ENCODE results near the gene AHCTF1. TPM values are rescaled to one million over a fixed set of nuclear protein-coding genes. Genes with fewer than 3 reads are reported as not detected.
"Not testable (repeated sequence)": the region's sequence is repeated elsewhere in the genome, so short reads cannot be mapped to it uniquely, and the experiment has no call there.

AHCTF1 gene
- polyA plus RNA-seq, 4 donors: 6.2 to 20.0 (median 8.5) TPM

DNA sequence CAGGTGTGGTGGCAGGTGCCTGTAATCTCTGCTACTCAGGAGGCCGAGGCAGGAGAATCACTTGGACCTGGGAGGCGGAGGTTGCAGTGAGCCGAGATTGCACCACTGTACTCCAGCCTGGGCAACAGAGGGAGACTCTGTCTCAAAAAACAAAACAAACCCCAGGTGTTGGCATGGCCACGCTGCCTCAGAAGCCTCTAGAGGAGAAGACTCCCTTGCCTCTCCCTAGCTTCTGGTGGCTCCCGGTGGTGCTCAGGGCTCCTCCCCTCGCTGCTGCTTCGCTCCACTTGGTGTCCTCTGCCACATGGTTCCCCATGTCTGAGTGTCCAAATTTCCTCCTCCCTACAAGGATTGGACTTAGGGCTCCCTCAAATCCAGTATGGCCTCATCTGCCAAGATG is 109.6 kb downstream of the AHCTF1 start:
- not testable (repeated sequence) for DNase-seq; H3K27ac ChIP-seq (ENCODE audit: low read depth in 1 of 3, low read length in 2 of 3); H3K4me1 ChIP-seq (ENCODE audit: control insufficient read depth in 3 of 3, insufficient read depth in 2 of 3, low read depth in 1 of 3, low read length in 2 of 3); FAIRE-seq; H3K27me3 ChIP-seq (ENCODE audit: control insufficient read depth in 3 of 3, insufficient read depth in 3 of 3, low read length in 3 of 3); H3K36me3 ChIP-seq (ENCODE audit: control insufficient read depth in 3 of 3, insufficient read depth in 2 of 3, low read depth in 1 of 3, low read length in 3 of 3); H3K4me3 ChIP-seq (ENCODE audit: low read depth in 1 of 3, low read length in 3 of 3); H3K9me3 ChIP-seq (ENCODE audit: control insufficient read depth in 2 of 2, insufficient read depth in 1 of 2, low read depth in 1 of 2, low read length in 1 of 2)
- 82 to 93% (median 90%) methylated on average over 5 to 7 of the region's 7 CpGs for WGBS, 3 donors

DNA sequence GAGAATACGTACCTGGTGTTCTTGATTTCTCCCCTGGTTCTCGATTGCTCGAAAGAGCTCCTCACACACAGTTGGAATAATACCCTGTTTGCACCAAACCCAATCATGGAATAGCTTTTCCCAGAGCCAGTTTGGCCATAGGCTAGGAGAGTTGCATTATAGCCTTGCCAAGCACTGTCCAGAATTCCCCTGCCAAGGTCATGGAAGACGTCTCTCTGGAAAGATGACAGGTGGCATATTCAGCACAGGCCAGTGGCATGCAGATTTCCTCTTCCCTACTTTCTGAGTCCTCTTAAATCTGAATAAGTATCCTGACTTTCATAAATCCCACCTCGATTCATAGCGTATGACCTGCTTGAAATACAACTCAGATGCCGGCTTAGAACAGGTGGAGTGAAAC is 111.1 kb downstream of the AHCTF1 start:
- H3K4me1 ChIP-seq (ENCODE audit: control insufficient read depth in 3 of 3, insufficient read depth in 2 of 3, low read depth in 1 of 3, low read length in 2 of 3): no peaks in the 10 kb centered on the region
- no peaks in the 10 kb centered on the region for H3K9me3 ChIP-seq (ENCODE audit: control insufficient read depth in 2 of 2, insufficient read depth in 1 of 2, low read depth in 1 of 2, low read length in 1 of 2)
- no peaks in the 10 kb centered on the region for H3K27me3 ChIP-seq (ENCODE audit: control insufficient read depth in 3 of 3, insufficient read depth in 3 of 3, low read length in 3 of 3)
- H3K27ac ChIP-seq (ENCODE audit: low read depth in 1 of 3, low read length in 2 of 3): no peak overlapping the region
- no peaks in the 10 kb centered on the region for H3K36me3 ChIP-seq (ENCODE audit: control insufficient read depth in 3 of 3, insufficient read depth in 2 of 3, low read depth in 1 of 3, low read length in 3 of 3)
- FAIRE-seq (no peak), DNase-seq (no peak)
- no peak overlapping the region for H3K4me3 ChIP-seq (ENCODE audit: low read depth in 1 of 3, low read length in 3 of 3)
- 73 to 87% (median 75%) methylated on average over 7 of the region's 7 CpGs for WGBS, 3 donors

DNA sequence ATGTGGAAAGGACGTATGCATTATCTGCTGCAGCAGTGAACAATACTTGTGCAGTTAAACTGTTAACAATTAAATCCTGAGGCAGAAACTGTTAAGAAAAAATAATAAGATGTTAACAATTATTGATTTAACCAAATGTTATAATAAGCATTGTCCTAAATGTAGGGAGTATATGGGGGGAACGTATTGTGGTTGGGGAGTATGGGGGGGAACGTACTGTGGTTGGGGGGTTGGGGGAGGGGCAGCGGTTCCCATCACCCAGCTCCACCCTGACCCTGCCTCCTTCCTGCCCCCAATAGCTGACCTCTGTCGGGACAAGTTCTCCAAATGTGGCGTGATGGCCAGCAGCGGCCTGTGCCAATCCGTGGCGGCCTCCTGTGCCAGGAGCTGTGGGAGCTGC is 114.0 kb downstream of the AHCTF1 start:
- H3K36me3 ChIP-seq (ENCODE audit: control insufficient read depth in 3 of 3, insufficient read depth in 2 of 3, low read depth in 1 of 3, low read length in 3 of 3); H3K9me3 ChIP-seq (ENCODE audit: control insufficient read depth in 2 of 2, insufficient read depth in 1 of 2, low read depth in 1 of 2, low read length in 1 of 2); H3K4me3 ChIP-seq (ENCODE audit: low read depth in 1 of 3, low read length in 3 of 3); H3K27me3 ChIP-seq (ENCODE audit: control insufficient read depth in 3 of 3, insufficient read depth in 3 of 3, low read length in 3 of 3); DNase-seq; FAIRE-seq; H3K4me1 ChIP-seq (ENCODE audit: control insufficient read depth in 3 of 3, insufficient read depth in 2 of 3, low read depth in 1 of 3, low read length in 2 of 3); H3K27ac ChIP-seq (ENCODE audit: low read depth in 1 of 3, low read length in 2 of 3): not testable (repeated sequence)
- whole genome bisulfite sequencing, 3 donors: 73 to 80% (median 78%) methylated on average over 3 of the region's 9 CpGs

- H3K4me1 ChIP-seq (ENCODE audit: control insufficient read depth in 3 of 3, insufficient read depth in 2 of 3, low read depth in 1 of 3, low read length in 2 of 3): no peaks in the 10 kb centered on the region
- no peaks in the 10 kb centered on the region for H3K9me3 ChIP-seq (ENCODE audit: control insufficient read depth in 2 of 2, insufficient read depth in 1 of 2, low read depth in 1 of 2, low read length in 1 of 2)
- FAIRE-seq (no peak), DNase-seq (no peak)
- no peak overlapping the region for H3K27ac ChIP-seq (ENCODE audit: low read depth in 1 of 3, low read length in 2 of 3)
- peaks cover 0 to 2% (median 0%) of the 10 kb centered on the region in 3 donors for H3K27me3 ChIP-seq (ENCODE audit: control insufficient read depth in 3 of 3, insufficient read depth in 3 of 3, low read length in 3 of 3)
- H3K4me3 ChIP-seq (ENCODE audit: low read depth in 1 of 3, low read length in 3 of 3): no peak overlapping the region
- WGBS, 3 donors: 73 to 86% (median 76%) methylated on average over 11 of the region's 11 CpGs
- no peaks in the 10 kb centered on the region for H3K36me3 ChIP-seq (ENCODE audit: control insufficient read depth in 3 of 3, insufficient read depth in 2 of 3, low read depth in 1 of 3, low read length in 3 of 3)
Measured at GRCh38 chr1:246815693-246816270, 116.0 kb downstream of the AHCTF1 start.

GRCh38 chr1:246814890-246815289 is 116.9 kb downstream of the AHCTF1 start:
- WGBS, 3 donors: 88 to 93% (median 90%) methylated on average over 13 of the region's 13 CpGs
- FAIRE-seq: no peak
- no peaks in the 10 kb centered on the region for H3K4me1 ChIP-seq (ENCODE audit: control insufficient read depth in 3 of 3, insufficient read depth in 2 of 3, low read depth in 1 of 3, low read length in 2 of 3)
- DNase-seq: no peak
- H3K27ac ChIP-seq (ENCODE audit: low read depth in 1 of 3, low read length in 2 of 3): no peak overlapping the region
- H3K36me3 ChIP-seq (ENCODE audit: control insufficient read depth in 3 of 3, insufficient read depth in 2 of 3, low read depth in 1 of 3, low read length in 3 of 3): no peaks in the 10 kb centered on the region
- peaks cover 0 to 2% (median 0%) of the 10 kb centered on the region in 3 donors for H3K27me3 ChIP-seq (ENCODE audit: control insufficient read depth in 3 of 3, insufficient read depth in 3 of 3, low read length in 3 of 3)
- no peaks in the 10 kb centered on the region for H3K9me3 ChIP-seq (ENCODE audit: control insufficient read depth in 2 of 2, insufficient read depth in 1 of 2, low read depth in 1 of 2, low read length in 1 of 2)
- no peak overlapping the region for H3K4me3 ChIP-seq (ENCODE audit: low read depth in 1 of 3, low read length in 3 of 3)

DNA sequence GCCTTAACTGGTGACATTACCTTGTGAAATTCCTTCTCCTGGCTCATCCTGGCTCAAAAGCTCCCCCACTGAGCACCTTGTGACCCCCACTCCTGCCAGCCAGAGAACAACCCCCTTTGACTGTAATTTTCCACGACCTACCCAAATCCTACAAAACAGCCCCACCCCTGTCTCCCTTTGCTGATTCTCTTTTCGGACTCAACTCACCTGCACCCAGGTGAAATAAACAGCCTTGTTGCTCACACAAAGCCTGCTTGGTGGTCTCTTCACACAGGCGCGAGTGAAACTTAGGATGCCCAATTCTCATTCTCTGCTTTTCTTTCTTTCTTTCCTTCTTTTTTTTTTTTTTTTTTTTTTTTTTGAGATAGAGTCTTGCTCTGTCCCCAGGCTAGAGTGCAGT is 118.4 kb downstream of the AHCTF1 start:
- not testable (repeated sequence) for H3K27me3 ChIP-seq (ENCODE audit: control insufficient read depth in 3 of 3, insufficient read depth in 3 of 3, low read length in 3 of 3); H3K4me3 ChIP-seq (ENCODE audit: low read depth in 1 of 3, low read length in 3 of 3); DNase-seq; H3K9me3 ChIP-seq (ENCODE audit: control insufficient read depth in 2 of 2, insufficient read depth in 1 of 2, low read depth in 1 of 2, low read length in 1 of 2); H3K27ac ChIP-seq (ENCODE audit: low read depth in 1 of 3, low read length in 2 of 3); H3K4me1 ChIP-seq (ENCODE audit: control insufficient read depth in 3 of 3, insufficient read depth in 2 of 3, low read depth in 1 of 3, low read length in 2 of 3); FAIRE-seq; H3K36me3 ChIP-seq (ENCODE audit: control insufficient read depth in 3 of 3, insufficient read depth in 2 of 3, low read depth in 1 of 3, low read length in 3 of 3)
- 87 to 96% (median 95%) methylated on average over 4 of the region's 4 CpGs for WGBS, 3 donors

DNA sequence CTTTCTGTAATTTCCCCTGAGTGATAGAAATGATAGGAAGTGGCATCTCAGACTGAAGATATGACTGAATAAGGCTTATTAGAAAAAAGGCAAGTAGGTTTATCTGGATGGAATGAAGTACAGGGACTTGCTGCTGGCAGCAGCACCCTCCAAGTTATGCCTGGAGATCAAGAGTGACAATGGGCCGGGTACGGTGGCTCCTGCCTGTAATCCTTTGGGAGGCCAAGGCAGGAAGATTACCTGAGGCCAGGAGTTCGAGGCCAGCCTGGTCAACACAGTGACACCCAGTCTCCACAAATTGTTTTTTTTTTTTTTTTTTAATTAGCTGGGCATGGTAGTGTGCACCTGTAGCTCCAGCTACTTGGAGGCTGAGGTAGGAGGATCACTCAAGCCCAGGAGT is 119.8 kb downstream of the AHCTF1 start:
- Histone ChIP-seq H3K27ac (ENCODE audit: low read depth in 1 of 3, low read length in 2 of 3) (no peak overlapping the region), H3K4me1 (ENCODE audit: control insufficient read depth in 3 of 3, insufficient read depth in 2 of 3, low read depth in 1 of 3, low read length in 2 of 3) (no peaks in the 10 kb centered on the region), H3K4me3 (ENCODE audit: low read depth in 1 of 3, low read length in 3 of 3) (no peak overlapping the region), H3K9me3 (ENCODE audit: control insufficient read depth in 2 of 2, insufficient read depth in 1 of 2, low read depth in 1 of 2, low read length in 1 of 2) (peaks cover 0 to 8% of the 10 kb centered on the region in 2 donors), H3K36me3 (ENCODE audit: control insufficient read depth in 3 of 3, insufficient read depth in 2 of 3, low read depth in 1 of 3, low read length in 3 of 3) (no peaks in the 10 kb centered on the region), H3K27me3 (ENCODE audit: control insufficient read depth in 3 of 3, insufficient read depth in 3 of 3, low read length in 3 of 3) (peaks cover 0 to 2% (median 0%) of the 10 kb centered on the region in 3 donors)
- WGBS, 3 donors: 85 to 91% (median 87%) methylated on average over 3 of the region's 3 CpGs
- no peak for FAIRE-seq
- DNase-seq: no peak

- no peak overlapping the region for H3K27ac ChIP-seq (ENCODE audit: low read depth in 1 of 3, low read length in 2 of 3)
- WGBS, 3 donors: 92 to 95% (median 92%) methylated on average over 6 of the region's 6 CpGs
- no peak overlapping the region for H3K4me3 ChIP-seq (ENCODE audit: low read depth in 1 of 3, low read length in 3 of 3)
- no peak for DNase-seq
- no peaks in the 10 kb centered on the region for H3K27me3 ChIP-seq (ENCODE audit: control insufficient read depth in 3 of 3, insufficient read depth in 3 of 3, low read length in 3 of 3)
- no peak for FAIRE-seq
- H3K4me1 ChIP-seq (ENCODE audit: control insufficient read depth in 3 of 3, insufficient read depth in 2 of 3, low read depth in 1 of 3, low read length in 2 of 3): no peaks in the 10 kb centered on the region
- no peaks in the 10 kb centered on the region for H3K36me3 ChIP-seq (ENCODE audit: control insufficient read depth in 3 of 3, insufficient read depth in 2 of 3, low read depth in 1 of 3, low read length in 3 of 3)
- peaks cover 0 to 8% of the 10 kb centered on the region in 2 donors for H3K9me3 ChIP-seq (ENCODE audit: control insufficient read depth in 2 of 2, insufficient read depth in 1 of 2, low read depth in 1 of 2, low read length in 1 of 2)
Measured at GRCh38 chr1:246809473-246809872, 122.3 kb downstream of the AHCTF1 start.

DNA sequence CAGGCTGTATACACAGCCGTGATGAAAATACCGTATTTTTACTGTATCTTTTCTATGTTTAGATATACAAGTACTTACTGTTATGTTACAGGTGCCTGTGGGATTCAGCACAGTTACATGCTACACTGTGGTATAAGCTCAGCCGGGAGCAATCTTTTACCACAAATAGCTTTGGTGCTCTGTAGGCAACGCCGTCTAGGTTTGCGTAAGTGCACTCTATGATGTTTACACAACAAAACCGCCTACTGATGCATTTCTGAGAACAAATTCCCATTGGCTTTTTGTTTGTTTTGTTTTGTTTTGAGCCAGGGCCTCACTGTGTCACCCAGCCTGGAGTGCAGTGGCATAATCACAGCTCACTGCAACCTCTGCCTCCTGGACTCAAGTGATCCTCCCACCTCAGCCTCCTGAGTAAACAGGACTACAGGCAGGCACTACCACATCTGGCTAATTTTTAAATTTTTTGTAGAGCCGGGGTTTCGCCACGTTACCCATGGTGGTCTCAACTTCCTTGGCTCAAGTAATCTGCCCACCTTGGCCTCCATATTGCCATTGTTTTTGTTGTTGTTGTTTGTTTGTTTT is 126.5 kb downstream of the AHCTF1 start:
- Histone ChIP-seq H3K36me3 (ENCODE audit: control insufficient read depth in 3 of 3, insufficient read depth in 2 of 3, low read depth in 1 of 3, low read length in 3 of 3) (no peaks in the 10 kb centered on the region), H3K27ac (ENCODE audit: low read depth in 1 of 3, low read length in 2 of 3) (no peak overlapping the region), H3K9me3 (ENCODE audit: control insufficient read depth in 2 of 2, insufficient read depth in 1 of 2, low read depth in 1 of 2, low read length in 1 of 2) (peaks cover 0 to 8% of the 10 kb centered on the region in 2 donors), H3K4me1 (ENCODE audit: control insufficient read depth in 3 of 3, insufficient read depth in 2 of 3, low read depth in 1 of 3, low read length in 2 of 3) (peaks cover 0 to 11% (median 0%) of the 10 kb centered on the region in 3 donors), H3K4me3 (ENCODE audit: low read depth in 1 of 3, low read length in 3 of 3) (no peak overlapping the region), H3K27me3 (ENCODE audit: control insufficient read depth in 3 of 3, insufficient read depth in 3 of 3, low read length in 3 of 3) (no peaks in the 10 kb centered on the region)
- DNase-seq: no peak
- 78 to 86% (median 78%) methylated on average over 10 of the region's 10 CpGs for WGBS, 3 donors
- FAIRE-seq: no peak

Measured in small intestine (tissue), 7 donors.